Activated CD8-positive, alpha-beta T cell treated with anti-CD3 and anti-CD28 coated beads for 36 hours (primary cell): Measurements from ENCODE around the gene MPIG6B. TPM values are rescaled to one million over a fixed set of nuclear protein-coding genes. Genes with fewer than 3 reads are reported as not detected.

Experiments used
- ATAC-seq: fragments of 200-7000 bp; cut with Tn5 transposase; one replicate; pipeline ENCODE4 v1.10.0; 2021; ENCODE audit warnings: mild to moderate bottlenecking, moderate library complexity
- CTCF ChIA-PET: fragments of 350-600 bp; sonication (Branson Sonifier 250); formaldehyde crosslinking; loops from one replicate; lab custom pipeline; 2021; ENCODE audit warnings: antibody characterized with exemption; lab: Charles Lee
- POLR2A ChIA-PET: fragments of 350-600 bp; sonication (Branson Sonifier 250); formaldehyde crosslinking; loops from one replicate; lab custom pipeline; 2021; ENCODE audit warnings: antibody characterized with exemption; lab: Charles Lee
- DNase-seq: peaks from one replicate; pipeline ENCODE4 v3.0.0-alpha.2; 2020
- H3K27ac Mint-ChIP-seq: one replicate; pipeline ENCODE4 v1.8.0; 2021; ENCODE audit warnings: mild to moderate bottlenecking, mixed read lengths
- H3K27me3 Mint-ChIP-seq: one replicate; pipeline ENCODE4 v1.8.0; 2021; ENCODE audit warnings: mixed read lengths
- H3K36me3 Mint-ChIP-seq: one replicate; pipeline ENCODE4 v1.8.0; 2021; ENCODE audit warnings: low read depth, mixed read lengths
- H3K4me1 Mint-ChIP-seq: one replicate; pipeline ENCODE4 v1.8.0; 2021; ENCODE audit warnings: low read depth, mixed read lengths
- H3K4me3 Mint-ChIP-seq: one replicate; pipeline ENCODE4 v1.8.0; 2021; ENCODE audit warnings: mild to moderate bottlenecking, moderate library complexity, mixed read lengths
- H3K9me3 Mint-ChIP-seq: one replicate; pipeline ENCODE4 v1.8.0; 2021; ENCODE audit warnings: mixed read lengths
- intact Hi-C: fragments of 100-400 bp; cut with micrococcal nuclease; formaldehyde crosslinking; loops from one replicate; pipeline ENCODE4 v1.10.0; 2022
- total RNA-seq, 2 experiments: library from RNA; stranded (reverse); gene quantifications; one replicate each; pipeline ENCODE4 v1.2.3, GENCODE V29; 2021
- TF ChIP-seq, protein P1 (sequence below): fragments of 200-600 bp; IDR thresholded peaks from one replicate; pipeline ENCODE4 v1.8.0; 2022; ENCODE audit warnings: antibody characterized with exemption, mild to moderate bottlenecking

The MPIG6B gene
- total RNA-seq, 2 experiments from 2014 or later: 0.65 to 0.81 TPM

DNA sequence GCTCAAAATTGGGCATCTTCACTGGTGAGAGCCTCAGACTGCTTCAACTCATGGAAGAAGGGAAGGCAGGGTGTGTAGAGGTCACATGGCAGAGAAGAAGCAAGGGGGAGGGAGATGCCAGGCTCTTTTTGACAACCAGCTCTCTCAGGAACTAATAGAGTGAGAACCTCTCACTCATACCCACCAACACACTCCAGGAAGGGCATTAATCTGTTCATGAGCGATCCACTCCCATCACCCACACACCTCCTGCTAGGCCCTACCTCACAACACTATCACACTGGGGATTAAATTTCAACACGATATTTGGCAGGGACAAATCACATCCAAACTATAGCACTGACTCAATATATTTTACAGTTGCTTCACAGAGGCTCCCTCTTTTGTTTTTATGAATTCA is 18.6 kb downstream of the MPIG6B start:
- Mint-ChIP-seq H3K27me3 (no peaks in the 10 kb centered on the region), H3K4me1 (peaks cover 34% of the 10 kb centered on the region), H3K4me3 (peak overlapping the region; percentile 97), H3K9me3 (no peaks in the 10 kb centered on the region), H3K27ac (no peak overlapping the region), H3K36me3 (peaks cover 49% of the 10 kb centered on the region)
- no peak for DNase-seq
- TF ChIP-seq, protein P1, sequence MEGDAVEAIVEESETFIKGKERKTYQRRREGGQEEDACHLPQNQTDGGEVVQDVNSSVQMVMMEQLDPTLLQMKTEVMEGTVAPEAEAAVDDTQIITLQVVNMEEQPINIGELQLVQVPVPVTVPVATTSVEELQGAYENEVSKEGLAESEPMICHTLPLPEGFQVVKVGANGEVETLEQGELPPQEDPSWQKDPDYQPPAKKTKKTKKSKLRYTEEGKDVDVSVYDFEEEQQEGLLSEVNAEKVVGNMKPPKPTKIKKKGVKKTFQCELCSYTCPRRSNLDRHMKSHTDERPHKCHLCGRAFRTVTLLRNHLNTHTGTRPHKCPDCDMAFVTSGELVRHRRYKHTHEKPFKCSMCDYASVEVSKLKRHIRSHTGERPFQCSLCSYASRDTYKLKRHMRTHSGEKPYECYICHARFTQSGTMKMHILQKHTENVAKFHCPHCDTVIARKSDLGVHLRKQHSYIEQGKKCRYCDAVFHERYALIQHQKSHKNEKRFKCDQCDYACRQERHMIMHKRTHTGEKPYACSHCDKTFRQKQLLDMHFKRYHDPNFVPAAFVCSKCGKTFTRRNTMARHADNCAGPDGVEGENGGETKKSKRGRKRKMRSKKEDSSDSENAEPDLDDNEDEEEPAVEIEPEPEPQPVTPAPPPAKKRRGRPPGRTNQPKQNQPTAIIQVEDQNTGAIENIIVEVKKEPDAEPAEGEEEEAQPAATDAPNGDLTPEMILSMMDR: no peak
- ATAC-seq: no peak
- ChIA-PET CTCF (interaction anchor here (1.8 to 9.9 kb wide), 4 partner anchors 13 to 88 kb away, joined by 4 to 59 read pairs (median 23); partner anchors contain the start of gene DDAH2), POLR2A (interaction anchor here (0.7 to 2.2 kb wide), 9 partner anchors 12 to 89 kb away, joined by 3 to 10 read pairs (median 4); partner anchors contain the start of genes ABHD16A, BAG6, DDAH2 and VARS1)
- intact Hi-C loops: no loop called here

DNA sequence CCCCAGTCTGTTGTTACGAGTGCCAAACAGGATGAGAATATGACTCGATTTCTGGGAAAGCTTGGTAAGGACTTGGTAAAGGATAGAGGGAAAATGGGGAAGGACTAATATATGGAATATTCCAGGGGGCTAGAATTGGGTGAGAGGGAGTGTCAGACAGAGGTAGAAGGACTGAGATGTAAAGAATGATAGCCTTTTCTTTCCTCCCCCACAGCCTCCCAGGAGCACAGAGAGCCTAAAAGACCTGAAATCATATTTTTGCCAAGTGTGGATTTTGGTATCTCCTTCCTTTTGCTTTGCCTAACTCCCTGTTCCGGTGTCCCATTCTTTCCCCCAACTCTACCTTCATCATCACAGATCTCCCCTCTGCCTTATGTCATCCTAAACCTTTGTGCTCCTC is 19.7 kb downstream of the MPIG6B start:
- H3K4me3 Mint-ChIP-seq: no peak overlapping the region
- peaks cover 56% of the 10 kb centered on the region for H3K36me3 Mint-ChIP-seq
- no peaks in the 10 kb centered on the region for H3K9me3 Mint-ChIP-seq
- POLR2A ChIA-PET: interaction anchor here (1.5 kb wide), 1 partner anchor 16 kb away, joined by 3 read pairs; no protein-coding TSS in a partner anchor
- CTCF ChIA-PET: interaction anchor here (1.2 to 9.9 kb wide), 3 partner anchors 13 to 27 kb away, joined by 3 to 59 read pairs (median 7); partner anchors contain the start of gene DDAH2
- no peak overlapping the region for H3K27ac Mint-ChIP-seq
- ATAC-seq (no peak), DNase-seq (no peak)
- TF ChIP-seq, protein P1: no peak
- H3K4me1 Mint-ChIP-seq: peaks cover 27% of the 10 kb centered on the region
- intact Hi-C loops: no loop called here
- no peaks in the 10 kb centered on the region for H3K27me3 Mint-ChIP-seq

DNA sequence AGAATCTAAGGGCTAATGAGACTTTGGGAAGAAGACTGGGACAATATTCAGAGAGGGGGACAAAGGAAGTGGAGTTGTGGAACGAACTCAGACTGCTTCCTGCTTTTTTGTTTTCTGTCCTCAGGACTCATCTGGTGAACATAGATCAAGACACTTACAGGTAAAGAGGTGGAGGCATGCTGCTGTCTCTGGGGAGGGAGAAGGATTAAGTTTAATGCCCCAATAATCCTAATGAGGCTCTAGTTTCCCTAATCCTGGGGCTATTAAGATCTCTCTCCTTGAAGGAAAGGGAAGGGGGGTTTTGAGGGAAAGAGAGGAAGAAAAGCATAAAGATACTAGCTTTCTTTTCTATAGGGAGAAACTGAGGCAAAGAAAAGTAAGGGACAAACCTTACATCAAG is 21.2 kb downstream of the MPIG6B start:
- Mint-ChIP-seq H3K9me3 (no peaks in the 10 kb centered on the region), H3K27ac (no peak overlapping the region), H3K27me3 (no peaks in the 10 kb centered on the region), H3K4me1 (peaks cover 14% of the 10 kb centered on the region), H3K4me3 (no peak overlapping the region), H3K36me3 (peaks cover 62% of the 10 kb centered on the region)
- TF ChIP-seq, protein P1: no peak
- DNase-seq (no peak), ATAC-seq (no peak)
- CTCF ChIA-PET: interaction anchor here (2.3 kb wide), 1 partner anchor 25 kb away, joined by 7 read pairs; no protein-coding TSS in a partner anchor
- intact Hi-C loops: no loop called here
- POLR2A ChIA-PET: interaction anchor here (1.7 kb wide), 1 partner anchor 20 kb away, joined by 4 read pairs; no protein-coding TSS in a partner anchor

DNA sequence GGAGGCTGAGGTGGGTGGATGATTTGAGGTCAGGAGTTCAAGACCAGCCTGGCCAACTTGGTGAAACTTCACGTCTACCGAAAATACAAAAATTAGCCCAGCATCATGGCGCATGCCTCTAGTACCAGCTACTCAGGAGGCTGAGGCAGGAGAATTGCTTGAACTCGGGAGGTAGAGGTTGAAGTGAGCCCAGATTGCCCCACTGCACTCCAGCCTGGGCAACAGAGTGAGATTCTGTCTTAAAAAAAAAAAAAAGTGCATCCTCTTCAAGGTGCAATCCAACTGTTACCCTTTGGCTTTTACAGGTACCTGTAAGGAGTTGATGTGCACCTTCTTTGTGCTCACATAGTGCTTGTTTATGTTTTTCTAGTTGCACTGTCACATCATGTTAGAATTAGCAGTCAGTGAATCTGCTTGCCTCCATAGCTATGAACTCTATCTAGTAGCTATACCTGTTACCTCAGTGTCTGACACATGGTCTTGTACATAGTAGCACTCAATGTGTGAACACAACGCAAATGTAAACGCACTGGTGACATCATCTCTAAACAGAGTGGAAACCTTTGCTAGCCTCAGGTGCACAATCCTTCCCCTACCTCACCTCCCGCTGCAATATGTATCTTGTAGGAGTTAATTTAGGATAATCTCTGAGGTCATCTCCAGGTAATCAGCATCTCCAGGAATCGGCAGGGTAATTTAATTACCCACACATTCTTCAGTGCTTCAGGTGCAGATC is 26.3 kb downstream of the MPIG6B start:
- DNase-seq (no peak), ATAC-seq (no peak)
- peaks cover 33% of the 10 kb centered on the region for H3K36me3 Mint-ChIP-seq
- no peak overlapping the region for H3K27ac Mint-ChIP-seq
- TF ChIP-seq, protein P1: no peak
- H3K4me3 Mint-ChIP-seq: no peak overlapping the region
- no peaks in the 10 kb centered on the region for H3K27me3 Mint-ChIP-seq
- ChIA-PET POLR2A (interaction anchor here (1.0 kb wide), 1 partner anchor 24 kb away, joined by 3 read pairs; no protein-coding TSS in a partner anchor), CTCF (interaction anchor here (0.6 to 0.9 kb wide), 2 partner anchors 41 to 697 kb away, joined by 3 read pairs; no protein-coding TSS in a partner anchor)
- intact Hi-C loops: no loop called here
- H3K4me1 Mint-ChIP-seq: peaks cover 2% of the 10 kb centered on the region
- H3K9me3 Mint-ChIP-seq: no peaks in the 10 kb centered on the region
